ENCODE measurements around the gene CLSTN1. TPM values are rescaled to one million over a fixed set of nuclear protein-coding genes. Genes with fewer than 3 reads are reported as not detected.
"Not testable (repeated sequence)": the region's sequence is repeated elsewhere in the genome, so short reads cannot be mapped to it uniquely, and the experiment has no call there.

Gene CLSTN1
- total RNA-seq, 1 donor, result 140 TPM

- H3K79me2 ChIP-seq (ENCODE audit: insufficient read depth, low read length), result peaks cover 84% of the 10 kb centered on the region
- no peaks in the 10 kb centered on the region for H3K9me3 ChIP-seq (ENCODE audit: low read depth, low read length)
- no peaks in the 10 kb centered on the region for H3K36me3 ChIP-seq (ENCODE audit: insufficient read depth, low read length)
- no peak overlapping the region for H2AFZ ChIP-seq (ENCODE audit: low read length)
- DNase-seq (ENCODE audit: insufficient read length, low spot score, missing footprints), result no peak
- no peak overlapping the region for H3K4me3 ChIP-seq (ENCODE audit: insufficient read depth, low read length)
- H4K20me1 ChIP-seq (ENCODE audit: insufficient read depth, low read length), result peaks cover 37% of the 10 kb centered on the region
- H3K27me3 ChIP-seq (ENCODE audit: insufficient read depth, low read length), result no peaks in the 10 kb centered on the region
- no peak overlapping the region for H3K4me2 ChIP-seq (ENCODE audit: insufficient read depth, low read length)
- no peaks in the 10 kb centered on the region for H3K4me1 ChIP-seq (ENCODE audit: insufficient read depth, low read length)
- H3K27ac ChIP-seq (ENCODE audit: low read depth, low read length), result no peak overlapping the region
- TF ChIP-seq CTCF (IDR thresholded peaks at IDR 0.05; ENCODE audit: extremely low read depth, low read depth, low read length), result no peak
These were observed 16.2 kb downstream of the CLSTN1 start for GRCh38 chr1:9807541-9807940.

GRCh38 chr1:9805972-9806371 lies 17.8 kb downstream of the CLSTN1 start:
- not testable (repeated sequence) for H2AFZ ChIP-seq (ENCODE audit: low read length); H3K27me3 ChIP-seq (ENCODE audit: insufficient read depth, low read length); H3K36me3 ChIP-seq (ENCODE audit: insufficient read depth, low read length); H3K9me3 ChIP-seq (ENCODE audit: low read depth, low read length); H3K4me2 ChIP-seq (ENCODE audit: insufficient read depth, low read length); H3K4me3 ChIP-seq (ENCODE audit: insufficient read depth, low read length); DNase-seq (ENCODE audit: insufficient read length, low spot score, missing footprints); H3K27ac ChIP-seq (ENCODE audit: low read depth, low read length); H3K4me1 ChIP-seq (ENCODE audit: insufficient read depth, low read length)
- H3K79me2 ChIP-seq (ENCODE audit: insufficient read depth, low read length), result peaks cover 84% of the 10 kb centered on the region
- H4K20me1 ChIP-seq (ENCODE audit: insufficient read depth, low read length), result peaks cover 32% of the 10 kb centered on the region

- H3K4me1 ChIP-seq (ENCODE audit: insufficient read depth, low read length), result no peaks in the 10 kb centered on the region
- H3K4me3 ChIP-seq (ENCODE audit: insufficient read depth, low read length), result no peak overlapping the region
- no peak for TF ChIP-seq CTCF (IDR thresholded peaks at IDR 0.05; ENCODE audit: extremely low read depth, low read depth, low read length)
- no peak for DNase-seq (ENCODE audit: insufficient read length, low spot score, missing footprints)
- no peak overlapping the region for H3K4me2 ChIP-seq (ENCODE audit: insufficient read depth, low read length)
- no peak overlapping the region for H3K27ac ChIP-seq (ENCODE audit: low read depth, low read length)
- no peaks in the 10 kb centered on the region for H3K36me3 ChIP-seq (ENCODE audit: insufficient read depth, low read length)
- H3K79me2 ChIP-seq (ENCODE audit: insufficient read depth, low read length), result peaks cover 80% of the 10 kb centered on the region
- no peaks in the 10 kb centered on the region for H3K9me3 ChIP-seq (ENCODE audit: low read depth, low read length)
- H3K27me3 ChIP-seq (ENCODE audit: insufficient read depth, low read length), result no peaks in the 10 kb centered on the region
- peaks cover 28% of the 10 kb centered on the region for H4K20me1 ChIP-seq (ENCODE audit: insufficient read depth, low read length)
- H2AFZ ChIP-seq (ENCODE audit: low read length), result no peak overlapping the region
These were observed 18.7 kb downstream of the CLSTN1 start for GRCh38 chr1:9805006-9805508.

GRCh38 chr1:9803003-9803918 lies 20.5 kb downstream of the CLSTN1 start:
- H3K27ac ChIP-seq (ENCODE audit: low read depth, low read length); H3K9me3 ChIP-seq (ENCODE audit: low read depth, low read length); H3K4me1 ChIP-seq (ENCODE audit: insufficient read depth, low read length); H3K4me2 ChIP-seq (ENCODE audit: insufficient read depth, low read length); H3K4me3 ChIP-seq (ENCODE audit: insufficient read depth, low read length); H3K36me3 ChIP-seq (ENCODE audit: insufficient read depth, low read length); H2AFZ ChIP-seq (ENCODE audit: low read length); H3K27me3 ChIP-seq (ENCODE audit: insufficient read depth, low read length): not testable (repeated sequence)
- Histone ChIP-seq H4K20me1 (ENCODE audit: insufficient read depth, low read length) (peaks cover 26% of the 10 kb centered on the region), H3K79me2 (ENCODE audit: insufficient read depth, low read length) (peaks cover 78% of the 10 kb centered on the region)
- DNase-seq (ENCODE audit: insufficient read length, low spot score, missing footprints), result peak; percentile 79

- H4K20me1 ChIP-seq (ENCODE audit: insufficient read depth, low read length), result peaks cover 26% of the 10 kb centered on the region
These were observed 21.9 kb downstream of the CLSTN1 start for GRCh38 chr1:9801909-9802308.

More at GRCh38 chr1:9801909-9802308, 21.9 kb downstream of the CLSTN1 start:
- Histone ChIP-seq H3K79me2 (ENCODE audit: insufficient read depth, low read length) (peaks cover 74% of the 10 kb centered on the region), H3K4me2 (ENCODE audit: insufficient read depth, low read length) (no peak overlapping the region), H2AFZ (ENCODE audit: low read length) (no peak overlapping the region), H3K36me3 (ENCODE audit: insufficient read depth, low read length) (no peaks in the 10 kb centered on the region), H3K27me3 (ENCODE audit: insufficient read depth, low read length) (no peaks in the 10 kb centered on the region), H3K4me1 (ENCODE audit: insufficient read depth, low read length) (peaks cover 18% of the 10 kb centered on the region), H3K4me3 (ENCODE audit: insufficient read depth, low read length) (no peak overlapping the region), H3K9me3 (ENCODE audit: low read depth, low read length) (no peaks in the 10 kb centered on the region), H3K27ac (ENCODE audit: low read depth, low read length) (no peak overlapping the region)
- no peak for DNase-seq (ENCODE audit: insufficient read length, low spot score, missing footprints)
- no peak for TF ChIP-seq CTCF (IDR thresholded peaks at IDR 0.05; ENCODE audit: extremely low read depth, low read depth, low read length)
